PFSK-1 (cell line): ENCODE measurements around the gene GPAT3.

Experiments
- FOXP2 ChIP-seq: optimal IDR thresholded peaks from 2 replicates; pipeline ENCODE3; 2011; ENCODE audit warnings: borderline replicate concordance, control low read depth, inconsistent platforms; ENCODE audit not compliant: insufficient read depth; ENCODE audit errors: extremely low read length, extremely low read depth
- POLR2AphosphoS5 ChIP-seq: IDR thresholded peaks from 2 replicates; pipeline ENCODE4 v1.6.1; 2012; ENCODE audit warnings: low read depth, mild to moderate bottlenecking, control low read depth, low read length, moderate library complexity
- SIN3A ChIP-seq: IDR thresholded peaks from 2 replicates; pipeline ENCODE4 v1.6.1; 2012; ENCODE audit warnings: mild to moderate bottlenecking, low read length, moderate library complexity, borderline replicate concordance; ENCODE audit not compliant: insufficient read depth
- TAF1 ChIP-seq: IDR thresholded peaks from 2 replicates; pipeline ENCODE4 v1.6.1; 2012; ENCODE audit warnings: low read length, control low read depth, borderline replicate concordance; ENCODE audit not compliant: insufficient read depth
- TF ChIP-seq, protein P1 (sequence below), 2 experiments: IDR thresholded peaks; 2 replicates each; pipeline versions ENCODE4 v1.6.1 to v1.8.0; 2011 to 2012; ENCODE audit warnings: low read depth in 2 of 2, low read length in 2 of 2, control low read depth in 1 of 2, inconsistent platforms in 1 of 2, mild to moderate bottlenecking in 1 of 2, moderate library complexity in 1 of 2; ENCODE audit not compliant: insufficient read depth in 1 of 2

DNA sequence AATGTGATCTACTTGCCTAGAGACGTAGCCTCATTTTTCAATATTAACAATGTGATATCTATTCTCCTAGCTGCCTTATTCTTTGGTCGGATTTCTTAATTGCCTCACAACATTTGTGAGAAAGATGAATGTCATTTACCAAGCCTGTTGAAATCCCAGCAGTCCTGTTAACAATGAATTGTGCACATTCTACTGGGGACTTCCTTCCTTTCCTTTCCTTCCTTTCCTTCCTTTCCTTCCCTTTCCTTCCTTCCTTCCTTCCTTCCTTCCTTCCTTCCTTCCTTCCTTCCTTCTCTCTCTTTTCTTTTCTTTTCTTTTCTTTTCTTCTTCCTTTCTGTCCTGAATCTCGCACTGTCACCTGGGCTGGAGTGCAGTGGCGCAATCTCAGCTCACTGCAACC lies 107.1 kb downstream of the GPAT3 start:
- TF ChIP-seq TAF1 (no peak), SIN3A (no peak), POLR2AphosphoS5 (no peak), FOXP2 (no peak)
- TF ChIP-seq, protein P1, sequence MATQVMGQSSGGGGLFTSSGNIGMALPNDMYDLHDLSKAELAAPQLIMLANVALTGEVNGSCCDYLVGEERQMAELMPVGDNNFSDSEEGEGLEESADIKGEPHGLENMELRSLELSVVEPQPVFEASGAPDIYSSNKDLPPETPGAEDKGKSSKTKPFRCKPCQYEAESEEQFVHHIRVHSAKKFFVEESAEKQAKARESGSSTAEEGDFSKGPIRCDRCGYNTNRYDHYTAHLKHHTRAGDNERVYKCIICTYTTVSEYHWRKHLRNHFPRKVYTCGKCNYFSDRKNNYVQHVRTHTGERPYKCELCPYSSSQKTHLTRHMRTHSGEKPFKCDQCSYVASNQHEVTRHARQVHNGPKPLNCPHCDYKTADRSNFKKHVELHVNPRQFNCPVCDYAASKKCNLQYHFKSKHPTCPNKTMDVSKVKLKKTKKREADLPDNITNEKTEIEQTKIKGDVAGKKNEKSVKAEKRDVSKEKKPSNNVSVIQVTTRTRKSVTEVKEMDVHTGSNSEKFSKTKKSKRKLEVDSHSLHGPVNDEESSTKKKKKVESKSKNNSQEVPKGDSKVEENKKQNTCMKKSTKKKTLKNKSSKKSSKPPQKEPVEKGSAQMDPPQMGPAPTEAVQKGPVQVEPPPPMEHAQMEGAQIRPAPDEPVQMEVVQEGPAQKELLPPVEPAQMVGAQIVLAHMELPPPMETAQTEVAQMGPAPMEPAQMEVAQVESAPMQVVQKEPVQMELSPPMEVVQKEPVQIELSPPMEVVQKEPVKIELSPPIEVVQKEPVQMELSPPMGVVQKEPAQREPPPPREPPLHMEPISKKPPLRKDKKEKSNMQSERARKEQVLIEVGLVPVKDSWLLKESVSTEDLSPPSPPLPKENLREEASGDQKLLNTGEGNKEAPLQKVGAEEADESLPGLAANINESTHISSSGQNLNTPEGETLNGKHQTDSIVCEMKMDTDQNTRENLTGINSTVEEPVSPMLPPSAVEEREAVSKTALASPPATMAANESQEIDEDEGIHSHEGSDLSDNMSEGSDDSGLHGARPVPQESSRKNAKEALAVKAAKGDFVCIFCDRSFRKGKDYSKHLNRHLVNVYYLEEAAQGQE (IDR thresholded peaks at IDR 0.05; ENCODE audit: insufficient read depth in 1 of 2, low read depth in 2 of 2, low read length in 2 of 2) = no peak
